Activated CD4-positive, CD25-positive, alpha-beta regulatory T cell treated with anti-CD3 and anti-CD28 coated beads, Interleukin-2, amount 50 U/mL, for 72 hours (primary cell): Measurements from ENCODE around the gene ILF3.

Experiments used
- DNase-seq: peaks from one replicate; pipeline ENCODE4 v3.0.0; 2021

The ILF3 gene

DNA sequence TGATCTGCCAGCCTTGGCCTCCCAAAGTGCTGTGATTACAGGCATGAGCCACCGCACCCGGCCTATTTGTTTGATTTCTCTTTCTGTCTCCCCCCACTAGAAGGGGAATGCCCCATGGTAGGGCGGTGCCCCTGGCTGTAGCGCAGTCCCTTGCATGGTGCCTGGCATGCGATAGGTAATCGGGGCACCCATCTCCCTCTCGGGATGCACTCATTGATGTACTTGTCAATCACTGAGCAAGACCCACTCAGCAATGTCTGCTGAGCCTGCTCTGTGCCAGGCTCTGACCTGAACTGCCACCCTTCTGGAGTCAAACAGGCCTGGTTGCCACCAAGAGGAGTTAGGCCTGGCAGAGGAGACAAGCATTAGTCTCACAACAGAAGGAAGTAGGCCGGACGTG is 83.6 kb downstream of the ILF3 start:
- no peak for DNase-seq

DNA sequence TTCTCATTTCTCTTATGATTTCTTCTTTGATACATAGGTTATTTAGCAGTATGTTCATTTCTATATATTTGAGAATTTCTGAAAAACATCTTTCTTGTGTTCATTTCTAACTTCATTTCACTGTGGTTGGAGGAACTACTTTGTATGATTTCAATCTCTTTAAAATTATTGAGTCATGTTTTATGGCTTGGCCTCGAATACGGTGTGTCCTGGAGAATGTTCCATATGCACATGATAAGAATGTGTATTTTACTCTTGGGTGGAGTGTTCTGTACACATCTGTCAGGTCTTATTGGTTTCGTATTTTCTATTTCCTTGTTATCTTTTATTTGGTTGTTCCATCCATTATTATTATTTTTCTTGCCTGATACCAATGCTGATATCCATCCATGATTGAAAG is 86.7 kb downstream of the ILF3 start:
- no peak for DNase-seq
